VCaP (cell line): ENCODE results near the gene SARNP.

ENCODE experiments used
- H3K27ac ChIP-seq: fragments of 450-650 bp; 2 replicates; pipeline ENCODE4 v1.5.1; 2017
- CTCF ChIP-seq: fragments of 450-650 bp; conservative IDR thresholded peaks from 2 replicates; pipeline ENCODE4 v1.5.1; 2017; ENCODE audit warnings: mild to moderate bottlenecking, moderate library complexity

The SARNP gene

DNA sequence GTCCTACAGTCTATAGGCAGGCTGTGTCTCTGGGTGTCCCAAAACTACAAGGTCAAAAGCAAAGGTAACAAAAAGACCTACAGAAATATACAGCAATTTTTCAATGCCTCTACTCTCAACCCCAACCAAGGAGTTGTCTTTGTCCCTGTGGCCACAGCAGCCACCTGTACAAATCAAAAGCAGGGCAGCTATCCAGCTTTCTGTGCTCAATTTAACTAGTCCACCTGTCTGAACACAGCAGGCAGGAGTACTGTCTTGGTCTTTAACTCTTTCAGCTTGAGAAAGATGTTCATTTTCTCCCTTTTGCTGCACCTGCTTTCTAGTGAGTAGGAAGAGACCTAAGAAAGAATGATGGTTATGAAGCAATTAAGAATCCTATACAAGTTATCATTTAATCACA lies 54.9 kb downstream of the SARNP start:
- peak overlapping the region; percentile 13 for H3K27ac ChIP-seq
- no peak for TF ChIP-seq CTCF

DNA sequence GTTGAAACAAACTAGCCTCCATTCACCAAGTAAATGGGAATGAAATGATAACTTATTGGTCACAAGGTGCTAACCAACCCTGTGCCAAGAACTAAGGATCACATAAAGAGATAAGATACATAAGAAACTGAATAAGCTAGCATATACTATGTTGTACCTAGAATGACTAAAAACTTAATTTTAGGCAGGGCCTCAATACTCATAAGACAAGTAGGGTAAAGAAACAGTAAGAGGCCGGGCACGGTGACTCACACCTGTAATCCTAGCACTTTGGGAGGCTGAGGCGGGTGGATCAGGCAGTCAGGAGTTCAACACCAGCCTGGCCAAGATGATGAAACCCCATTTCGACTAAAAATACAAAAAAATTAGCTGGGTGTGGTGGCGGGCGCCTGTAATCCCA lies 56.9 kb downstream of the SARNP start:
- peak overlapping the region; percentile 78 for H3K27ac ChIP-seq
- no peak for TF ChIP-seq CTCF

DNA sequence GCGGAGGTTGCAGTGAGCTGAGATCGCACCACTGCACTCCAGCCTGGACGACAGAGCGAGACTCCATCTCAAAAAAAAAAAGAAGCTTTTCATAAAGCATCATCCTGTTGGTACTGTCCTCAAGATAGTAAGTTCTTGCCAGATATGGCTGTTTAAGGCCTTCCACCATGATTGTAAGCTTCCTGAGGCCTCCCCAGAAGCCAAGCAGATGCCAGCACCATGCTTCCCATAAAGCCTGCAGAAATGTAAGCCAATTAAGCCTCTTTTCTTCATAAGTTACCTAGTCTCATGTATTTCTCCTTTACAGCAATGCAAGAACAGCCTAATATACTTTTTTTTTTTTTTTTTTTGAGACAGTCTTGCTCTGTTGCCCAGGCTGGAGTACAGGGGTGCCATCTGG lies 58.9 kb downstream of the SARNP start:
- peak overlapping the region; percentile 78 for H3K27ac ChIP-seq

GRCh38 chr12:55757701-55758100 lies 59.8 kb downstream of the SARNP start:
- TF ChIP-seq CTCF: no peak
- H3K27ac ChIP-seq: peak overlapping the region; percentile 78

GRCh38 chr12:55755246-55755645 lies 62.3 kb downstream of the SARNP start:
- no peak for TF ChIP-seq CTCF
- H3K27ac ChIP-seq: 0 out of 2 replicates have a peak overlapping the region, but pooled peaks have one; percentile 1

GRCh38 chr12:55748230-55748993 lies 69.1 kb downstream of the SARNP start:
- H3K27ac ChIP-seq: no peak overlapping the region
- TF ChIP-seq CTCF: no peak

DNA sequence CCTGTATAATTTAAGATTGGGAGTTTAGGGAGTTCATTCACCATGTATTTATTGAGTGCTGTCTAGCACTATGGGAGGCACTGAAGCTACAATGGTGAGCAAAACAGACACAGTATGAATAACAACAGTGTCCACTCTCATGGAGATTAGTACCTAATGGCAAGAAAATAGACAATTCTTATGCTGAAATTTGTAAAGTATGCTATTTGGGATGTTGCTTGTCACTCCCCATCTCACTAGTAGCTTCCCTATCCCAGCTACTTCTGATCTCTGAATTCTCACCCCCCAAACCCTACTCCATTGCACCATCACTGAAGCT lies 70.7 kb downstream of the SARNP start:
- no peak overlapping the region for H3K27ac ChIP-seq

More for the DNA sequence above, 70.7 kb downstream of the SARNP start:
- TF ChIP-seq CTCF: no peak
